Measurements from ENCODE around the gene SLMAP. TPM values are rescaled to one million over a fixed set of nuclear protein-coding genes. Genes with fewer than 3 reads are reported as not detected.

The SLMAP gene
- total RNA-seq, 3 donors from 2014 or later = 41.3 to 105 (median 83.6) TPM

DNA sequence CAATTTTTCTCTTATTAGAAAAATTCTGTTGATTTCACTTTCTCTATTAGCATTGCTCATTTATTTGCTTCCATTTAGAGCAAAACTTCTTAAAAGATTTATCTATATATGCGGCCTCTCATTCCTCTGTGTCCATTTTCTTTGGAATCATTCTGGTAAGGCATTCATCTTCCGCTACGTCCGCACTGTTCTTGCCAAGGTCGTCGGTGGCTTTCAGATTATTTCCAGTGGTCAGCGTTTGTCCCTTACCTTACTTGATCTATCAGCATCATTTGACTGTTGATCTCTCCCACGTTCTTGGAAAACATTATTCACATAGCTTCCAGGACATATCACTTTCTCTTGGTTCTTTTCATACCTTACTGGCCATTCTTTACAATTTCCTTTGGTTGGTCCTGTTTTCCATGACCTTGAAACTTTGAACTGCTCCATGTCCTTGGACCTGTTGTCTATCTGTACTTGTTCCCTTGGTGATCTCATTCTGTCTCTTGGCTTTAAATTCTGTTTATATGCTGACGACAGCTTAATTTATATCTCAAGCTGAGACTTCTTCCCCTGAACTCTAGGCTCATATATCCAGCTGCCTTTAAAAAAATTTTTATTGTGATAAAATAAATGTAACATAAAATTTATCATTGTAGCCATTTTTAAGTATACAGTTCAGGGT lies 54.5 kb downstream of the SLMAP start:
- TF ChIP-seq POLR2A (IDR thresholded peaks at IDR 0.05) (no peak), POLR2AphosphoS5 (IDR thresholded peaks at IDR 0.05) (no peak)
- TF ChIP-seq, protein P1, sequence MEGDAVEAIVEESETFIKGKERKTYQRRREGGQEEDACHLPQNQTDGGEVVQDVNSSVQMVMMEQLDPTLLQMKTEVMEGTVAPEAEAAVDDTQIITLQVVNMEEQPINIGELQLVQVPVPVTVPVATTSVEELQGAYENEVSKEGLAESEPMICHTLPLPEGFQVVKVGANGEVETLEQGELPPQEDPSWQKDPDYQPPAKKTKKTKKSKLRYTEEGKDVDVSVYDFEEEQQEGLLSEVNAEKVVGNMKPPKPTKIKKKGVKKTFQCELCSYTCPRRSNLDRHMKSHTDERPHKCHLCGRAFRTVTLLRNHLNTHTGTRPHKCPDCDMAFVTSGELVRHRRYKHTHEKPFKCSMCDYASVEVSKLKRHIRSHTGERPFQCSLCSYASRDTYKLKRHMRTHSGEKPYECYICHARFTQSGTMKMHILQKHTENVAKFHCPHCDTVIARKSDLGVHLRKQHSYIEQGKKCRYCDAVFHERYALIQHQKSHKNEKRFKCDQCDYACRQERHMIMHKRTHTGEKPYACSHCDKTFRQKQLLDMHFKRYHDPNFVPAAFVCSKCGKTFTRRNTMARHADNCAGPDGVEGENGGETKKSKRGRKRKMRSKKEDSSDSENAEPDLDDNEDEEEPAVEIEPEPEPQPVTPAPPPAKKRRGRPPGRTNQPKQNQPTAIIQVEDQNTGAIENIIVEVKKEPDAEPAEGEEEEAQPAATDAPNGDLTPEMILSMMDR (IDR thresholded peaks at IDR 0.05) = no peak
- Histone ChIP-seq H3K27ac (no peak overlapping the region), H3K27me3 (no peaks in the 10 kb centered on the region), H3K4me3 (no peak overlapping the region), H3K4me1 (no peaks in the 10 kb centered on the region), H3K9me3 (no peaks in the 10 kb centered on the region), H3K36me3 (no peaks in the 10 kb centered on the region)
- DNase-seq (ENCODE audit: low spot score in 2 of 2) = no peak
- intact Hi-C loops (cut with DNase I; ENCODE audit: low total_unique reads) = no loop called here

DNA sequence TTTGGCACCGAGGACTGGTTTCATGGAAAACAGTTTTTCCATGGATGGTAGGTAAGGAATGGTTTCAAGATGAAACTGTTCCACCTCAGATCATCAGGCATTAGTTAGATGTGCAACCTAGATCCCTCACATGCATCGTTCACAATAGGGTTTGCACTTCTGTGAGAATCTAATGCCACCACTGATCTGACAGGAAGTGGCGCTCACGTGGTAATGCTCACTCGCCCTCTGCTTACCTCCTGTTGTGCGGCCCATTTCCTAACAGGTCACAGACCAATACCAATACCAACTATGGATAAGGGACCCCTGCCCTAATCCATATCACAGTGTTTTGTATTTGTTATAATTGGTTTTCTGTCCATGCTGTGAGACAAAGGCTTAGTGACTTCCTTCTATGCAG lies 58.9 kb downstream of the SLMAP start:
- TF ChIP-seq POLR2AphosphoS5 (IDR thresholded peaks at IDR 0.05) (no peak), POLR2A (IDR thresholded peaks at IDR 0.05) (no peak)
- TF ChIP-seq, protein P1 (IDR thresholded peaks at IDR 0.05) = no peak
- Histone ChIP-seq H3K9me3 (no peaks in the 10 kb centered on the region), H3K27me3 (no peaks in the 10 kb centered on the region), H3K4me1 (peaks cover 3 to 6% of the 10 kb centered on the region in 2 donors), H3K36me3 (no peaks in the 10 kb centered on the region), H3K27ac (no peak overlapping the region), H3K4me3 (no peak overlapping the region)
- intact Hi-C loops (cut with DNase I; ENCODE audit: low total_unique reads) = no loop called here
- no peak for DNase-seq (ENCODE audit: low spot score in 2 of 2)

DNA sequence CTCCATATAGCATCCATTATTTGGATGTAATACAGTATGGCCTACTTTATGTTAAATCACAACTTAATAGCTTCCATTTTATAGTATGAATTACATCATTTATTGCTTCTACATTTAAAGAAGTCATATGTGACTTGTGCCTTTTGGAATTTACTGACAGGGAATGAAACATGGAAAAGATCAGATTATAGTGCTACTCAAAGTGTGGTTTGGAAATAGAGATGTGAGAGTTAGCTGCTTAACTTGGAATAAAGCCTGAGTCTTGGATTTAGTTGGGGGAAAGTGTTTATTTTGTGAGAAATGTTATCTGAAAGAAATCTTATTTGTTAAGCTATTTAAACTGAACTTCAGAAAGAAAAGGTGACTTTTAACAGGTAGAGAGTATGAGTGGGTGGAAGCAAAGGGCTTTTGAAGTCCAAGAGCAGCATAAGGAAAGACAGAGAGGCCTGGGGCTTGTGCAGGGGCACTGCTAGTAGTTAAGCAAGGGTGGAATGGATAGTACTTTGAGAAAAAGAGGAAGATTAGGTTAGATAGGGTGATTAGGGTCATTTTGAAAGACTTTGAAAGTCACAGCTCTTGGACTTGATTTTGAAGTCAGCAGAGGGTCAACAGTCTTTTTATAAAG lies 60.5 kb downstream of the SLMAP start:
- Histone ChIP-seq H3K4me3 (no peak overlapping the region), H3K27ac (peak overlapping the region in 1 of 2 donors; percentile 36), H3K27me3 (no peaks in the 10 kb centered on the region), H3K9me3 (no peaks in the 10 kb centered on the region), H3K36me3 (no peaks in the 10 kb centered on the region), H3K4me1 (peaks cover 3 to 6% of the 10 kb centered on the region in 2 donors)
- intact Hi-C loops (cut with DNase I; ENCODE audit: low total_unique reads) = no loop called here
- no peak for TF ChIP-seq POLR2A (IDR thresholded peaks at IDR 0.05)
- no peak for DNase-seq (ENCODE audit: low spot score in 2 of 2)

DNA sequence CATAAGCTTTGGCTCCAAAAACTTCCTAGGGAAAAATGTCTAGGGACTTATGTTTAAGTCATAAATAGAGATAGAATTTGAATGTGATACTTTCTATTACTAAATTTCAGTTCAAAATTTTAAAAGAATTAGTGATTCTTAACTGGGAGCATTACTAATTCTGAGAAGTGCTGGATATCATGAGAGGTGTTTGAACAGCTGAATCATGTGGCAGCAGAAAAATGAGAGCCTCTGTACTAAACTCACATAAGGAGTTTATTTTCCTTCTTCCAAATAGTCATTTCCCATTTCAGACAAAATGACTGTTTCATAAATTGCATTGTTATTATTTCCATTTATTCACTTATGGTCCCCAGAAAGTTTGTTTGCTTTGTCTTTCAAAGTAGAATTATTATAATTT lies 62.7 kb downstream of the SLMAP start:
- H3K27me3 ChIP-seq = no peaks in the 10 kb centered on the region
- no peak overlapping the region for H3K4me3 ChIP-seq
- intact Hi-C loops (cut with DNase I; ENCODE audit: low total_unique reads) = no loop called here
- no peaks in the 10 kb centered on the region for H3K9me3 ChIP-seq
- peaks cover 3 to 6% of the 10 kb centered on the region in 2 donors for H3K4me1 ChIP-seq
- H3K27ac ChIP-seq = no peak overlapping the region
- no peaks in the 10 kb centered on the region for H3K36me3 ChIP-seq
- no peak for DNase-seq (ENCODE audit: low spot score in 2 of 2)
- no peak for TF ChIP-seq POLR2A (IDR thresholded peaks at IDR 0.05)
- TF ChIP-seq, protein P1 (IDR thresholded peaks at IDR 0.05) = no peak
- TF ChIP-seq POLR2AphosphoS5 (IDR thresholded peaks at IDR 0.05) = no peak

DNA sequence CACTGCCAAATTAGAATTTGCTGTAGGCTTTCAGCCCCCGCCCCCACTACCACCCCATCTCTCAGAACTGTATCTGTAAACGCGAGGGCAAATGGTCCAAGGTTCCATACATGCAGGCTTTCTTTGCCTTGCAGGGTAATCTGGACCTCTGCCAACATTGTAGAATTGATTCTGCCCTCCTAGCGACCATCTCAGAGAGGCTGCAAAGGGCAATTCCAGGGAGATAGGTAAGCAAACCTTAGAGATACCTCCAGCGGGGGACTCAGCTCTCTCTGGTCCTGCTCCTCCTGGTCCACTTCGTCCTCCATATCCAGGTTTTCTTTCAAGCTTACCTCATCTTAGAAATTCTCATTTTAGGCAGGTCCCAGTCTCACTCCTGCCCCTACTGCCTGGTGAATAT lies 64.4 kb downstream of the SLMAP start:
- DNase-seq (ENCODE audit: low spot score in 2 of 2) = no peak
- intact Hi-C loops (cut with DNase I; ENCODE audit: low total_unique reads) = no loop called here
- no peaks in the 10 kb centered on the region for H3K9me3 ChIP-seq
- no peak overlapping the region for H3K27ac ChIP-seq
- H3K4me1 ChIP-seq = peaks cover 3 to 6% of the 10 kb centered on the region in 2 donors
- no peaks in the 10 kb centered on the region for H3K27me3 ChIP-seq
- TF ChIP-seq POLR2A (IDR thresholded peaks at IDR 0.05) (no peak), POLR2AphosphoS5 (IDR thresholded peaks at IDR 0.05) (no peak)
- TF ChIP-seq, protein P1 (IDR thresholded peaks at IDR 0.05) = no peak
- H3K36me3 ChIP-seq = no peaks in the 10 kb centered on the region
- H3K4me3 ChIP-seq = no peak overlapping the region

Measured in breast epithelium (tissue), 4 donors.